ENCODE results near the gene ARID3A.

GRCh38 chr19:1012334-1012733 lies 86.5 kb downstream of the ARID3A start:
- TF ChIP-seq CTCF (conservative IDR thresholded peaks at IDR 0.05; ENCODE audit: low read length) (no peak), EZH2phosphoT487 (IDR thresholded peaks at IDR 0.05; ENCODE audit: borderline replicate concordance, low read depth, low read length) (no peak)
